Pancreas (tissue), 10 donors: ENCODE data around the gene PRKCE. TPM values are rescaled to one million over a fixed set of nuclear protein-coding genes. Genes with fewer than 3 reads are reported as not detected.

Experiments
- ATAC-seq, 4 donors: fragments of 200-7000 bp; cut with Tn5 transposase; one replicate each; pipeline versions ENCODE4 v1.8.0 to v1.9.1; 2020; ENCODE audit warnings: mild to moderate bottlenecking in 4 of 4, moderate library complexity in 4 of 4
- DNase-seq, 6 donors: peaks; one replicate each; pipeline ENCODE4 v3.0.0-alpha.2; 2020
- FAIRE-seq: peaks from 2 replicates; lab custom pipeline; 2012; peaks lifted over from hg19 to GRCh38; lab: Jason Lieb, UNC
- H3K27ac ChIP-seq, 4 donors: fragments of 200-600 bp; sonication (generic); 1 replicate in 3 of 4; 2 replicates in 1 of 4; pipeline versions ENCODE4 v1.5.0 to v1.8.0; 2020
- H3K27me3 ChIP-seq, 4 donors: fragments of 200-600 bp; one replicate each; pipeline ENCODE4 v1.8.0; 2021
- H3K36me3 ChIP-seq, 3 donors: fragments of 200-600 bp; sonication (generic) in 1 of 3; one replicate each; pipeline versions ENCODE4 v1.5.0 to v1.8.0; 2020 to 2021
- H3K4me1 ChIP-seq, 3 donors: fragments of 200-600 bp; one replicate each; pipeline ENCODE4 v1.8.0; 2021
- H3K4me3 ChIP-seq, 4 donors: fragments of 200-600 bp; sonication (generic) in 2 of 4; one replicate each; pipeline versions ENCODE4 v1.5.0 to v1.8.0; 2020 to 2021
- H3K9me3 ChIP-seq, 4 donors: fragments of 200-600 bp; one replicate each; pipeline ENCODE4 v1.8.0; 2021
- WGBS, 2 donors: extraction: QIAGEN DNeasy Blood & Tissue Kit; methylation state at CpG; one replicate each; pipeline ENCODE4 v1.1.7; 2013; 5-methylcytosine and 5-hydroxymethylcytosine counted together
- intact Hi-C, 3 donors: fragments of 100-400 bp; cut with DNase I; formaldehyde crosslinking; loops; one replicate each; pipeline versions ENCODE4 v1.11.1 to v1.14.2; 2022
- polyA plus RNA-seq, 2 donors: library from polyadenylated mRNA; stranded (reverse); fragments of 200-250 nt; gene quantifications; one replicate each; pipeline ENCODE4 v1.2.3, GENCODE V29; 2013
- total RNA-seq, 6 donors: library from RNA; stranded (reverse); fragmentation: NEBNext Ultra II Directional in 4 of 6; extraction: Animal tissue kit (Norgen Biotek cat#: 25700) in 4 of 6; gene quantifications; one replicate each; pipeline versions ENCODE4 v1.2.1 to v1.2.4, GENCODE V29; 2021 to 2023
- TF ChIP-seq, protein P1 (sequence below), 4 donors: fragments of 200-600 bp; sonication (generic) in 3 of 4; IDR thresholded peaks; one replicate each; pipeline versions ENCODE4 v1.5.0 to v1.8.0; 2021; ENCODE audit warnings: antibody characterized with exemption in 4 of 4
- donor health status: healthy with polysubstance abuse.
- donor health status: DM: no; HTN: no; CAD: no; lungs with moderate emphysema.
- donor health status: DM: no; HTN: no; CAD: no.
- donor health status: control.
- donor health status: control.
- donor health status: Bipolar disorder and iron deficiency.
- donor health status: DM: yes; HTN: yes; CAD: no.
- donor health status: DM: no; HTN: no; CAD: no.
- donor health status: DM: no; HTN: no; CAD: no.
- donor health status: DM: yes; HTN: yes; CAD: no.

PRKCE gene
- total and polyA plus RNA-seq, 8 donors = 4.0 to 19.4 (median 10.0) TPM

DNA sequence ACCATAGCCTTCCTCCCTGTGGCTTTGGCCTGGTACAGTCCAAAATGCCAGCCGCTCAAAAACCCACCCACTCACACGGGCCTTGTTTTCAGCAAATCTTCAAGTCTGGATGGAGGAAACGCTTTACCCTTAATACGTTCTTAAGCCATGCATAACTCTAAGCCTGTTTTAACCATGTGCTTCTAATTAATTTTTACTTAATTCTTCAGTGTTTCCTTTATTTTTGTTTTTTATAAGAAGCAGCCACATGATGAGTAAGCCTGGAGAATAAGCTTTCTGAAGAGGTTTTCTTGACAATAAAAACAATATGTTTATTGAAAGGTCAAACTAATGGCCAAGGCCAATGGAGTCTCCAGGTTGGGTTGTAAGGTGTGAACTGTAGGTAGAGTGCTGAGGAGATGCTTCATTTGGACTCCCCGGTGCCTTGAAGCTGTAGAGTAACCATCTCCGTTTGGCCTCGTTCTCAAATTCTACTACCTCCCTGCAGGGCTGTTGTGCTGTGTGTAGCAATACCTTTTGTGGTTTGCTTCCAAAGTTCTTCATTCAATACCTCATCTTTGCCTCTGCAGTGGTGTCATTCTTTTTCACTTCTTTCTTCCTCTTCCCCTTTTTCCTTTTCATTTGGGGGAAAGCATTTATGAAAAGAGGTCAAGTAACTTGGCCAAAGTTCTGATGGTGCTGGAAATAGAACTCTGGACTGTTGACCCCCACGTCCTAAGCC, 113.7 kb downstream of the PRKCE start:
- H3K27ac ChIP-seq = peak overlapping the region in 1 of 4 donors; percentile 17
- 82 to 92% methylated on average over 8 of the region's 8 CpGs for WGBS, 2 donors
- no peaks in the 10 kb centered on the region for H3K36me3 ChIP-seq
- FAIRE-seq (no peak), DNase-seq (no peak), ATAC-seq (peak in 2 of 4 donors; percentile 17 to 29)
- H3K27me3 ChIP-seq = no peaks in the 10 kb centered on the region
- intact Hi-C loops = no loop called here
- no peak overlapping the region for H3K4me3 ChIP-seq
- peaks cover 6 to 14% (median 10%) of the 10 kb centered on the region in 3 donors for H3K4me1 ChIP-seq
- TF ChIP-seq, protein P1, sequence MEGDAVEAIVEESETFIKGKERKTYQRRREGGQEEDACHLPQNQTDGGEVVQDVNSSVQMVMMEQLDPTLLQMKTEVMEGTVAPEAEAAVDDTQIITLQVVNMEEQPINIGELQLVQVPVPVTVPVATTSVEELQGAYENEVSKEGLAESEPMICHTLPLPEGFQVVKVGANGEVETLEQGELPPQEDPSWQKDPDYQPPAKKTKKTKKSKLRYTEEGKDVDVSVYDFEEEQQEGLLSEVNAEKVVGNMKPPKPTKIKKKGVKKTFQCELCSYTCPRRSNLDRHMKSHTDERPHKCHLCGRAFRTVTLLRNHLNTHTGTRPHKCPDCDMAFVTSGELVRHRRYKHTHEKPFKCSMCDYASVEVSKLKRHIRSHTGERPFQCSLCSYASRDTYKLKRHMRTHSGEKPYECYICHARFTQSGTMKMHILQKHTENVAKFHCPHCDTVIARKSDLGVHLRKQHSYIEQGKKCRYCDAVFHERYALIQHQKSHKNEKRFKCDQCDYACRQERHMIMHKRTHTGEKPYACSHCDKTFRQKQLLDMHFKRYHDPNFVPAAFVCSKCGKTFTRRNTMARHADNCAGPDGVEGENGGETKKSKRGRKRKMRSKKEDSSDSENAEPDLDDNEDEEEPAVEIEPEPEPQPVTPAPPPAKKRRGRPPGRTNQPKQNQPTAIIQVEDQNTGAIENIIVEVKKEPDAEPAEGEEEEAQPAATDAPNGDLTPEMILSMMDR (IDR thresholded peaks at IDR 0.05) = no peak
- H3K9me3 ChIP-seq = no peaks in the 10 kb centered on the region

DNA sequence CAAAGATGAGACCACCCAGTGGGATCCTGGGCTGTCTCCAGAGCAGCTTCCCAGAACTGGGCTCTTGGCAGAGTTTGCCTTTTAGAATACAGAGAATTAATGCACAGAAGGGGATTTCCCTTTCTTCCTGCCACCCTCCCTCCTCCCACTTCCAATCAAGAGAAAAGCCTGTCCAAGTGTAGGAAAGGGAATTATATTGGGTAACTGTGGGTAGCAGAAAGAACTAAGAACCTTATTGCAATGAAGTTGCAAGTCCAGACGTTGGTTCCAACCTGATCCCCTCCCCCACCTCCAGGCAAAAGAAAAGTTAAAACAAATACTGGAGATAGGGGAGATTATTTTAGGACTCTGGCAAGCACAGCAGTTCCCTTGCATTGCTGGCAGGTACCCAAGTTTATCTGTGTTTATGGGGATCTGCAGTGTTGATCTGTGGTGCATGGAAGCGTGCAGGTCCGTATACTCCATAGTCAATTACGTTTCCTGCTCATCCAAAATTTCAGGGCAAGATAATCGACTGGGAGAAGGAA, 114.3 kb downstream of the PRKCE start:
- H3K36me3 ChIP-seq = no peaks in the 10 kb centered on the region
- intact Hi-C loops = no loop called here
- peak; percentile 43 to 82 (median 69) for ATAC-seq
- H3K9me3 ChIP-seq = no peaks in the 10 kb centered on the region
- H3K27ac ChIP-seq = peak overlapping the region in 1 of 4 donors; percentile 17
- H3K4me1 ChIP-seq = peaks cover 6 to 11% (median 10%) of the 10 kb centered on the region in 3 donors
- no peak overlapping the region for H3K4me3 ChIP-seq
- FAIRE-seq = no peak
- DNase-seq = peak in 2 of 6 donors; percentile 39 to 48
- TF ChIP-seq, protein P1 (IDR thresholded peaks at IDR 0.05) = no peak
- 13 to 24% methylated on average over 5 of the region's 5 CpGs for WGBS, 2 donors
- no peaks in the 10 kb centered on the region for H3K27me3 ChIP-seq

DNA sequence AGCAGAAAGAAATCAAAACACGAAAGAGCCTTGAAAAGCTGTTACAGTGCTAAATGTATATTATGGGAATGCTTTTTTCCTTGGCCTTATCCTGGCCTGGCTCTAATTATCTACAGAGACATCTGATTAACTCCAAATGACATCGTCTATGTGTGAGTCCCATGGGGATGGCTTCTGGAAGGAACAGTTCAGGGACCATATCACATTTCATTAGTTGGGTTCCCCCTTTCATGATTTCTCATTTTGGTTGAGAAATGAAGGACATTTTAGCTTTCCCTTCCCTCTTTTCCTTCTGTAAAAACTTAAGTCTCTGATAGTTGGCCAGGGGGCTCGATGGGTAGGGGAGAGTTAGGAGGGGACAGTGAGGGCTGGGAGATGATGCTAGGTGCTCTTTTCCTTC, 116.7 kb downstream of the PRKCE start:
- FAIRE-seq (no peak), ATAC-seq (no peak), DNase-seq (no peak)
- H3K9me3 ChIP-seq = no peaks in the 10 kb centered on the region
- peaks cover 6 to 11% (median 10%) of the 10 kb centered on the region in 3 donors for H3K4me1 ChIP-seq
- TF ChIP-seq, protein P1 (IDR thresholded peaks at IDR 0.05) = no peak
- intact Hi-C loops = no loop called here
- no peaks in the 10 kb centered on the region for H3K36me3 ChIP-seq
- no peaks in the 10 kb centered on the region for H3K27me3 ChIP-seq
- no peak overlapping the region for H3K27ac ChIP-seq
- H3K4me3 ChIP-seq = no peak overlapping the region
- 90 to 94% methylated on average over 3 of the region's 3 CpGs for WGBS, 2 donors

- H3K36me3 ChIP-seq = no peaks in the 10 kb centered on the region
- ATAC-seq (no peak), DNase-seq (no peak), FAIRE-seq (no peak)
- no peaks in the 10 kb centered on the region for H3K27me3 ChIP-seq
- peaks cover 6 to 11% (median 10%) of the 10 kb centered on the region in 3 donors for H3K4me1 ChIP-seq
- intact Hi-C loops = no loop called here
- TF ChIP-seq, protein P1 (IDR thresholded peaks at IDR 0.05) = no peak
- 91 to 96% methylated on average over 2 of the region's 2 CpGs for WGBS, 2 donors
- H3K27ac ChIP-seq = no peak overlapping the region
- no peak overlapping the region for H3K4me3 ChIP-seq
- H3K9me3 ChIP-seq = no peaks in the 10 kb centered on the region
Measured at GRCh38 chr2:45769056-45769455, 117.6 kb downstream of the PRKCE start.
